ENCODE measurements around the gene CNTNAP2. TPM values are rescaled to one million over a fixed set of nuclear protein-coding genes. Genes with fewer than 3 reads are reported as not detected.

The CNTNAP2 gene
- total and polyA plus RNA-seq, 2 of the 4 experiments (the other 2 are of a cell fraction), result not detected

- DNase-seq, result no peak
These were observed 1402.5 kb downstream of the CNTNAP2 start for GRCh38 chr7:147519062-147519461.

More at GRCh38 chr7:147519062-147519461, 1402.5 kb downstream of the CNTNAP2 start:
- ChIA-PET POLR2A (ENCODE audit: unreplicated experiment) (no interaction called here), CTCF (no interaction called here)
- dilution Hi-C loops (cut with HindIII; ENCODE audit: low sequenced_read_pairs, unreplicated experiment) (no loop called here), intact Hi-C loops (cut with micrococcal nuclease) (no loop called here), in situ Hi-C loops (cut with MboI; ENCODE audit: low sequenced_read_pairs) (no loop called here)
- no peak overlapping the region for H3K4me3 ChIP-seq (ENCODE audit: insufficient read depth, low read depth, low read length)
- no peak overlapping the region for H3K4ac ChIP-seq (ENCODE audit: low read depth, low read length)
- no peak overlapping the region for H3K14ac ChIP-seq (replicated peaks; ENCODE audit: low read depth, low read length)
- H3K4me2 ChIP-seq (ENCODE audit: low read depth, low read length), result no peak overlapping the region
- no peak overlapping the region for H3K27ac ChIP-seq (ENCODE audit: insufficient read depth, low read length)
- H3K23ac ChIP-seq (ENCODE audit: low read depth, low read length), result no peak overlapping the region
- no TSS peak for BruUV-seq (replicated peaks)
- no peak for TF ChIP-seq FOS (IDR thresholded peaks at IDR 0.05; ENCODE audit: low read depth, low read length)
- TF ChIP-seq RCOR1 (IDR thresholded peaks at IDR 0.05; ENCODE audit: insufficient replicate concordance, low read length), result no peak
- TF ChIP-seq RFX5 (IDR thresholded peaks at IDR 0.05; ENCODE audit: low read depth, low read length), result no peak
- no peak overlapping the region for H4K91ac ChIP-seq (ENCODE audit: insufficient read depth, low read depth, low read length)
- H3K27me3 ChIP-seq (ENCODE audit: control insufficient read depth, insufficient read depth, low read length), result no peaks in the 10 kb centered on the region
- H3K56ac ChIP-seq (ENCODE audit: extremely low read depth, insufficient read depth, low read length), result no peak overlapping the region
- no peak overlapping the region for H2AK9ac ChIP-seq (replicated peaks; ENCODE audit: low read depth, low read length, poor library complexity)
- H4K5ac ChIP-seq (ENCODE audit: low read depth, low read length), result no peak overlapping the region
- no peaks in the 10 kb centered on the region for H4K20me1 ChIP-seq (ENCODE audit: insufficient read depth, low read length)
- H2BK5ac ChIP-seq (ENCODE audit: low read depth, low read length, poor library complexity, severe bottlenecking), result no peak overlapping the region
- no peak overlapping the region for H2BK20ac ChIP-seq (ENCODE audit: low read depth, low read length)
- 70% methylated on average over 2 of the region's 6 CpGs; no CpG with 5 or more reads in 1 of the 2 experiments for WGBS, 2 experiments (ENCODE audit: extremely low coverage in 2 of 2, insufficient read length in 1 of 2)
- no peak for ATAC-seq (ENCODE audit: low read depth)
- no peak overlapping the region for H2AK5ac ChIP-seq (ENCODE audit: low read depth, low read length)
- no peak overlapping the region for H4K8ac ChIP-seq (ENCODE audit: low read depth in 2 of 2, low read length in 2 of 2)
- no peak overlapping the region for H2BK15ac ChIP-seq (ENCODE audit: low read depth, low read length)
- H2BK120ac ChIP-seq (ENCODE audit: low read depth, low read length), result no peak overlapping the region
- H3K79me1 ChIP-seq (ENCODE audit: low read depth in 1 of 2, low read length in 2 of 2), result no peaks in the 10 kb centered on the region
- H3K18ac ChIP-seq (ENCODE audit: low read depth, low read length), result no peak overlapping the region
- no peaks in the 10 kb centered on the region for H3K9me3 ChIP-seq (ENCODE audit: control insufficient read depth, insufficient read depth, low read length)
- no peaks in the 10 kb centered on the region for H3K4me1 ChIP-seq (ENCODE audit: control insufficient read depth, insufficient read depth, low read length)
- H3K9me1 ChIP-seq (ENCODE audit: insufficient read depth, low read length), result no peaks in the 10 kb centered on the region
- no peak overlapping the region for H3K9ac ChIP-seq (ENCODE audit: low read depth, low read length)
- H3K36me3 ChIP-seq (ENCODE audit: control insufficient read depth, insufficient read depth, low read length), result no peaks in the 10 kb centered on the region
- H2AFZ ChIP-seq (replicated peaks; ENCODE audit: low read length, poor library complexity), result no peak overlapping the region
